H1 (cell line): Measurements from ENCODE around the gene SPON2. TPM values are rescaled to one million over a fixed set of nuclear protein-coding genes. Genes with fewer than 3 reads are reported as not detected.

Experiments used
- CTCF ChIA-PET: fragments of 300-600 bp; sonication (Branson Sonifier 250); formaldehyde crosslinking; loops from one replicate; lab custom pipeline; 2021; ENCODE audit not compliant: partially characterized antibody; lab: Charles Lee
- POLR2A ChIA-PET: fragments of 300-600 bp; sonication (Branson Sonifier 250); formaldehyde crosslinking; loops from one replicate; lab custom pipeline; 2021; ENCODE audit warnings: inconsistent platforms; ENCODE audit not compliant: partially characterized antibody; lab: Charles Lee
- DNase-seq, 2 experiments: peaks; one replicate each; pipeline versions ENCODE4 v3.0.0 to v3.0.0-alpha.2; 2010 to 2022; ENCODE audit warnings: low spot score in 2 of 2, low read depth in 1 of 2, mixed read lengths in 1 of 2
- FAIRE-seq: peaks from 2 replicates; lab custom pipeline; 2011; peaks lifted over from hg19 to GRCh38; lab: Jason Lieb, UNC
- H2AFZ ChIP-seq: 2 replicates; pipeline ENCODE4 v1.8.1; 2012; ENCODE audit warnings: low read length, inconsistent platforms
- H2AK5ac ChIP-seq: 2 replicates; pipeline ENCODE4 v1.6.1; 2013; ENCODE audit warnings: low read depth, low read length
- H2BK120ac ChIP-seq: replicated peaks from 2 replicates; pipeline ENCODE3; 2013; ENCODE audit warnings: low read depth, low read length, inconsistent platforms
- H2BK12ac ChIP-seq: 2 replicates; pipeline ENCODE4 v1.6.1; 2013; ENCODE audit warnings: low read depth, low read length
- H2BK15ac ChIP-seq: 2 replicates; pipeline ENCODE4 v1.6.1; 2013; ENCODE audit warnings: low read length
- H2BK20ac ChIP-seq: 2 replicates; pipeline ENCODE4 v1.6.1; 2013; ENCODE audit warnings: low read length
- H2BK5ac ChIP-seq: 2 replicates; pipeline ENCODE4 v1.6.1; 2013; ENCODE audit warnings: low read depth, low read length
- H3K14ac ChIP-seq: 2 replicates; pipeline ENCODE4 v1.6.1; 2013; ENCODE audit warnings: inconsistent platforms; ENCODE audit not compliant: insufficient read length
- H3K18ac ChIP-seq: 2 replicates; pipeline ENCODE4 v1.6.1; 2013; ENCODE audit warnings: low read length; ENCODE audit errors: extremely low read depth
- H3K23ac ChIP-seq: 2 replicates; pipeline ENCODE4 v1.6.1; 2013; ENCODE audit warnings: inconsistent platforms; ENCODE audit not compliant: insufficient read length
- H3K23me2 ChIP-seq: 2 replicates; pipeline ENCODE4 v1.6.1; 2013; ENCODE audit warnings: low read depth, low read length
- H3K27ac ChIP-seq: 2 replicates; pipeline ENCODE4 v1.6.1; 2011; ENCODE audit warnings: low read depth, low read length, inconsistent platforms
- H3K27me3 ChIP-seq, 4 experiments: replicated peaks in 1 of 4; 1 replicate in 1 of 4; 2 replicates in 3 of 4; pipeline versions ENCODE4 v1.6.1 to v1.8.1; 2011 to 2013; ENCODE audit warnings: low read length in 3 of 4, mild to moderate bottlenecking in 3 of 4, inconsistent platforms in 2 of 4, mixed read lengths in 2 of 4, moderate library complexity in 1 of 4; ENCODE audit not compliant: control insufficient read depth in 3 of 4, insufficient read depth in 3 of 4; ENCODE audit errors: extremely low read depth in 1 of 4
- H3K36me3 ChIP-seq, 4 experiments: 2 replicates each; pipeline versions ENCODE4 v1.6.1 to v1.8.1; 2011 to 2013; ENCODE audit warnings: mild to moderate bottlenecking in 4 of 4, low read length in 3 of 4, moderate library complexity in 2 of 4, control low read depth in 1 of 4, inconsistent platforms in 1 of 4; ENCODE audit not compliant: insufficient read depth in 4 of 4, control insufficient read depth in 2 of 4
- H3K4ac ChIP-seq: replicated peaks from 2 replicates; pipeline ENCODE3; 2013; ENCODE audit warnings: low read length, low read depth, mixed read lengths, inconsistent platforms; ENCODE audit not compliant: insufficient read length
- H3K4me1 ChIP-seq, 4 experiments: replicated peaks in 1 of 4; 1 replicate in 1 of 4; 2 replicates in 3 of 4; pipeline versions ENCODE4 v1.6.1 to v1.8.1; 2011 to 2013; ENCODE audit warnings: low read length in 3 of 4, inconsistent platforms in 2 of 4, mixed read lengths in 1 of 4; ENCODE audit not compliant: insufficient read depth in 4 of 4, control insufficient read depth in 3 of 4
- H3K4me2 ChIP-seq, 2 experiments: 2 replicates each; pipeline versions ENCODE4 v1.6.1 to v1.8.1; 2011 to 2013; ENCODE audit warnings: low read depth in 2 of 2, low read length in 2 of 2, control low read depth in 1 of 2, inconsistent platforms in 1 of 2, mild to moderate bottlenecking in 1 of 2; ENCODE audit not compliant: insufficient read depth in 1 of 2
- H3K4me3 ChIP-seq, 4 experiments: fragments of 200-600, 300-600 bp in 1 of 4; sonication (generic), shearing (Covaris generic), sonication (Bioruptor Twin) in 1 of 4; 2 replicates each; pipeline versions ENCODE4 v1.5.1 to v1.8.1; 2011 to 2016; ENCODE audit warnings: low read length in 4 of 4, low read depth in 3 of 4, control low read depth in 2 of 4, inconsistent platforms in 2 of 4, mild to moderate bottlenecking in 2 of 4, mixed read lengths in 1 of 4, moderate library complexity in 1 of 4; ENCODE audit not compliant: insufficient read depth in 2 of 4; ENCODE audit errors: extremely low read depth in 1 of 4
- H3K56ac ChIP-seq: replicated peaks from 2 replicates; pipeline ENCODE3; 2013; ENCODE audit warnings: low read depth, mild to moderate bottlenecking, mixed read lengths, low read length, inconsistent platforms; ENCODE audit not compliant: insufficient read length
- H3K79me1 ChIP-seq: 2 replicates; pipeline ENCODE4 v1.6.1; 2013; ENCODE audit warnings: low read depth, low read length, control low read depth
- H3K79me2 ChIP-seq, 2 experiments: 2 replicates each; pipeline versions ENCODE4 v1.6.1 to v1.8.1; 2012 to 2013; ENCODE audit warnings: low read length in 2 of 2, mild to moderate bottlenecking in 2 of 2, inconsistent platforms in 1 of 2; ENCODE audit not compliant: insufficient read depth in 2 of 2, control insufficient read depth in 1 of 2
- H3K9ac ChIP-seq, 4 experiments: replicated peaks in 1 of 4; 1 replicate in 1 of 4; 2 replicates in 3 of 4; pipeline versions ENCODE4 v1.6.1 to v1.8.1; 2011 to 2013; ENCODE audit warnings: low read depth in 3 of 4, low read length in 3 of 4, control low read depth in 2 of 4, mild to moderate bottlenecking in 2 of 4, moderate library complexity in 2 of 4, inconsistent platforms in 1 of 4; ENCODE audit errors: extremely low read depth in 1 of 4
- H3K9me3 ChIP-seq, 2 experiments: 2 replicates each; pipeline versions ENCODE4 v1.6.1 to v1.8.1; 2012 to 2013; ENCODE audit warnings: mild to moderate bottlenecking in 2 of 2, moderate library complexity in 2 of 2, control low read depth in 1 of 2, inconsistent platforms in 1 of 2, low read depth in 1 of 2, low read length in 1 of 2, mixed read lengths in 1 of 2; ENCODE audit not compliant: insufficient read depth in 2 of 2
- H4K20me1 ChIP-seq, 2 experiments: replicated peaks in 1 of 2; 2 replicates each; pipeline versions ENCODE3 to v1.8.1; 2011 to 2013; ENCODE audit warnings: inconsistent platforms in 2 of 2, low read length in 2 of 2, mild to moderate bottlenecking in 1 of 2; ENCODE audit not compliant: insufficient read depth in 2 of 2, control insufficient read depth in 1 of 2
- H4K5ac ChIP-seq: 2 replicates; pipeline ENCODE4 v1.6.1; 2013; ENCODE audit warnings: low read length, low read depth, mixed read lengths, inconsistent platforms; ENCODE audit not compliant: insufficient read length
- H4K8ac ChIP-seq: 2 replicates; pipeline ENCODE4 v1.8.0; 2013; ENCODE audit warnings: mild to moderate bottlenecking, moderate library complexity, low read length, inconsistent platforms; ENCODE audit not compliant: insufficient read depth; ENCODE audit errors: extremely low read depth
- H4K91ac ChIP-seq: replicated peaks from 2 replicates; pipeline ENCODE3; 2013; ENCODE audit warnings: low read length, mixed read lengths, inconsistent platforms; ENCODE audit not compliant: insufficient read length
- CBX8 ChIP-seq: fragments of 300-800, 300-1000 bp; sonication (generic); IDR thresholded peaks from 2 replicates; pipeline ENCODE4 v1.7.1; 2016; ENCODE audit warnings: low read depth, low read length, borderline replicate concordance
- CTBP2 ChIP-seq: IDR thresholded peaks from 2 replicates; pipeline ENCODE4 v1.7.0; 2011; ENCODE audit warnings: borderline replicate concordance, mild to moderate bottlenecking, moderate library complexity, mixed read lengths, low read length; ENCODE audit not compliant: insufficient read depth, insufficient read length
- EP300 ChIP-seq, 2 experiments: IDR thresholded peaks; 1 replicate in 1 of 2; 2 replicates in 1 of 2; pipeline ENCODE4 v1.6.1; 2011 to 2012; ENCODE audit warnings: low read depth in 2 of 2, low read length in 2 of 2, mild to moderate bottlenecking in 2 of 2, borderline replicate concordance in 1 of 2, inconsistent platforms in 1 of 2, moderate library complexity in 1 of 2
- FOSL1 ChIP-seq: IDR thresholded peaks from 2 replicates; pipeline ENCODE4 v1.6.1; 2011; ENCODE audit warnings: mild to moderate bottlenecking, low read depth, low read length, moderate library complexity; ENCODE audit not compliant: insufficient read depth
- NANOG ChIP-seq: IDR thresholded peaks from 2 replicates; pipeline ENCODE4 v1.6.1; 2011; ENCODE audit warnings: low read length, low read depth, mild to moderate bottlenecking, inconsistent platforms; ENCODE audit not compliant: insufficient read depth, poor library complexity, severe bottlenecking
- RFX5 ChIP-seq: IDR thresholded peaks from 2 replicates; pipeline ENCODE4 v1.6.1; 2011; ENCODE audit warnings: low read depth, low read length, improper control_type of control experiment, borderline replicate concordance
- RXRA ChIP-seq: IDR thresholded peaks from 2 replicates; pipeline ENCODE4 v1.6.1; 2011; ENCODE audit warnings: low read depth, mild to moderate bottlenecking, low read length, moderate library complexity; ENCODE audit not compliant: insufficient read depth
- SIN3A ChIP-seq, 2 experiments: IDR thresholded peaks in 1 of 2; conservative IDR thresholded peaks in 1 of 2; 2 replicates each; pipeline ENCODE4 v1.6.1; 2011 to 2012; ENCODE audit warnings: low read length in 2 of 2, improper control_type of control experiment in 1 of 2, low read depth in 1 of 2, mild to moderate bottlenecking in 1 of 2
- TAF1 ChIP-seq: IDR thresholded peaks from 2 replicates; pipeline ENCODE4 v1.6.1; 2011; ENCODE audit warnings: mild to moderate bottlenecking, low read depth, low read length
- TAF7 ChIP-seq: optimal IDR thresholded peaks from 2 replicates; pipeline ENCODE3; 2011; ENCODE audit warnings: low read depth, mild to moderate bottlenecking, inconsistent platforms, low read length, moderate library complexity, borderline replicate concordance
- WGBS, 2 experiments: shearing (Covaris generic) in 1 of 2; methylation state at CpG; one replicate each; pipeline versions ENCODE4 v1.1.6 to v1.1.7; 2013 to 2015; ENCODE audit warnings: low lambda C conversion rate in 2 of 2, mixed read lengths in 2 of 2, inconsistent platforms in 1 of 2, low coverage in 1 of 2, missing lambda C conversion rate in 1 of 2; ENCODE audit not compliant: insufficient replicate concordance in 2 of 2, insufficient coverage in 1 of 2, insufficient read length in 1 of 2; ENCODE audit errors: extremely low coverage in 1 of 2, missing lambda C conversion rate in 1 of 2; 5-methylcytosine and 5-hydroxymethylcytosine counted together
- polyA plus RNA-seq, 7 experiments: library from polyadenylated mRNA; depleted of rRNA in 3 of 7; stranded (reverse) in 5 of 7; unstranded in 2 of 7; fragments of >200 nt in 5 of 7; fragments of 200-250 nt in 2 of 7; gene quantifications; 1 replicate in 5 of 7; 2 replicates in 1 of 7; 4 replicates in 1 of 7; pipeline versions ENCODE4 v1.2.1 to v1.2.3, GENCODE V29; 2011 to 2013; ENCODE audit warnings: missing spikeins in 2 of 7, mixed read lengths in 2 of 7
- total RNA-seq: library from RNA; stranded (reverse); fragmentation: NEBNext Ultra II Directional; extraction: Animal tissue kit (Norgen Biotek cat#: 25700); gene quantifications from 2 replicates; pipeline ENCODE4 v1.2.1, GENCODE V29; 2021
- TF ChIP-seq, protein P1 (sequence below): IDR thresholded peaks from 2 replicates; pipeline ENCODE4 v1.6.1; 2011; ENCODE audit warnings: low read depth, mild to moderate bottlenecking, low read length; ENCODE audit not compliant: insufficient read depth

Gene SPON2
- total and polyA plus RNA-seq, 2 of the 8 experiments (the other 6 are each of a cell fraction or from before 2014, with no cell fraction given): 2.8 to 3.2 TPM

GRCh38 chr4:1213336-1213995 lies 41.1 kb upstream of the SPON2 start:
- CTCF ChIA-PET: interaction anchor here (0.6 kb wide), 1 partner anchor 564 kb away, joined by 3 read pairs; no protein-coding TSS in a partner anchor
- H3K56ac ChIP-seq: no peak overlapping the region
- no peak overlapping the region for H2BK5ac ChIP-seq
- H3K79me2 ChIP-seq: no peaks in the 10 kb centered on the region
- H3K79me1 ChIP-seq: peaks cover 2% of the 10 kb centered on the region; the same call in 1 of the 2 replicates
- H3K14ac ChIP-seq: no peak overlapping the region
- no peak overlapping the region for H4K8ac ChIP-seq
- H2BK12ac ChIP-seq: no peak overlapping the region
- no peak overlapping the region for H2AFZ ChIP-seq
- H2AK5ac ChIP-seq: no peak overlapping the region
- no peak overlapping the region for H4K5ac ChIP-seq
- no peaks in the 10 kb centered on the region for H3K23me2 ChIP-seq
- no peak overlapping the region for H2BK20ac ChIP-seq
- H3K4me2 ChIP-seq: no peak overlapping the region
- H2BK15ac ChIP-seq: no peak overlapping the region
- H3K4ac ChIP-seq: no peak overlapping the region
- H3K23ac ChIP-seq: no peak overlapping the region
- H3K27me3 ChIP-seq: no peaks in the 10 kb centered on the region
- no peak for DNase-seq
- H4K91ac ChIP-seq: no peak overlapping the region
- H3K27ac ChIP-seq: no peak overlapping the region
- no peaks in the 10 kb centered on the region for H3K9me3 ChIP-seq
- H3K4me3 ChIP-seq: no peak overlapping the region
- no peak for FAIRE-seq
- no peak overlapping the region for H2BK120ac ChIP-seq
- POLR2A ChIA-PET: no interaction called here
- WGBS, 2 experiments: 95% methylated on average over 17 of the region's 20 CpGs; no CpG with 5 or more reads in 1 of the 2 experiments
- no peak overlapping the region for H3K18ac ChIP-seq
- peaks cover 5 to 48% (median 15%) of the 10 kb centered on the region in 4 experiments; a peak in 6 of 8 replicates for H3K36me3 ChIP-seq
- peaks cover 5 to 15% of the 10 kb centered on the region in 2 experiments for H4K20me1 ChIP-seq
- no peaks in the 10 kb centered on the region for H3K4me1 ChIP-seq
- H3K9ac ChIP-seq: no peak overlapping the region
- TF ChIP-seq SIN3A (conservative IDR thresholded peaks at IDR 0.05 in 1 of 2, IDR thresholded peaks at IDR 0.05 in 1 of 2; ENCODE audit: low read depth in 1 of 2, low read length in 2 of 2): no peak
- TF ChIP-seq FOSL1: no peak
- TF ChIP-seq EP300 (IDR thresholded peaks at IDR 0.05; ENCODE audit: borderline replicate concordance in 1 of 2, low read depth in 2 of 2, low read length in 2 of 2): no peak
- TF ChIP-seq TAF1: no peak
- TF ChIP-seq RFX5: no peak
- no peak for TF ChIP-seq CBX8
- TF ChIP-seq, protein P1, sequence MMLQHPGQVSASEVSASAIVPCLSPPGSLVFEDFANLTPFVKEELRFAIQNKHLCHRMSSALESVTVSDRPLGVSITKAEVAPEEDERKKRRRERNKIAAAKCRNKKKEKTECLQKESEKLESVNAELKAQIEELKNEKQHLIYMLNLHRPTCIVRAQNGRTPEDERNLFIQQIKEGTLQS: no peak
- TF ChIP-seq NANOG: no peak
- TF ChIP-seq TAF7: no peak
- no peak for TF ChIP-seq RXRA
- TF ChIP-seq CTBP2: no peak
